ENCODE data around the gene MAP4K3. TPM values are rescaled to one million over a fixed set of nuclear protein-coding genes. Genes with fewer than 3 reads are reported as not detected.

Gene MAP4K3
- total RNA-seq, 1 donor from 2014 or later = 48.1 TPM

GRCh38 chr2:39395313-39395712, 41.8 kb downstream of the MAP4K3 start:
- no peak for DNase-seq
- TF ChIP-seq, protein P1, sequence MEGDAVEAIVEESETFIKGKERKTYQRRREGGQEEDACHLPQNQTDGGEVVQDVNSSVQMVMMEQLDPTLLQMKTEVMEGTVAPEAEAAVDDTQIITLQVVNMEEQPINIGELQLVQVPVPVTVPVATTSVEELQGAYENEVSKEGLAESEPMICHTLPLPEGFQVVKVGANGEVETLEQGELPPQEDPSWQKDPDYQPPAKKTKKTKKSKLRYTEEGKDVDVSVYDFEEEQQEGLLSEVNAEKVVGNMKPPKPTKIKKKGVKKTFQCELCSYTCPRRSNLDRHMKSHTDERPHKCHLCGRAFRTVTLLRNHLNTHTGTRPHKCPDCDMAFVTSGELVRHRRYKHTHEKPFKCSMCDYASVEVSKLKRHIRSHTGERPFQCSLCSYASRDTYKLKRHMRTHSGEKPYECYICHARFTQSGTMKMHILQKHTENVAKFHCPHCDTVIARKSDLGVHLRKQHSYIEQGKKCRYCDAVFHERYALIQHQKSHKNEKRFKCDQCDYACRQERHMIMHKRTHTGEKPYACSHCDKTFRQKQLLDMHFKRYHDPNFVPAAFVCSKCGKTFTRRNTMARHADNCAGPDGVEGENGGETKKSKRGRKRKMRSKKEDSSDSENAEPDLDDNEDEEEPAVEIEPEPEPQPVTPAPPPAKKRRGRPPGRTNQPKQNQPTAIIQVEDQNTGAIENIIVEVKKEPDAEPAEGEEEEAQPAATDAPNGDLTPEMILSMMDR (IDR thresholded peaks at IDR 0.05; ENCODE audit: partially characterized antibody, unreplicated experiment) = no peak
- no peaks in the 10 kb centered on the region for H3K27me3 Mint-ChIP-seq (ENCODE audit: unreplicated experiment)
- H3K9me3 Mint-ChIP-seq (ENCODE audit: unreplicated experiment) = no peaks in the 10 kb centered on the region
- no peak overlapping the region for H3K27ac Mint-ChIP-seq (ENCODE audit: unreplicated experiment)
- H3K4me1 Mint-ChIP-seq (ENCODE audit: low read depth, unreplicated experiment) = peaks cover 5% of the 10 kb centered on the region
- H3K4me3 Mint-ChIP-seq (ENCODE audit: unreplicated experiment) = no peak overlapping the region
- H3K36me3 Mint-ChIP-seq (ENCODE audit: unreplicated experiment) = no peaks in the 10 kb centered on the region

DNA sequence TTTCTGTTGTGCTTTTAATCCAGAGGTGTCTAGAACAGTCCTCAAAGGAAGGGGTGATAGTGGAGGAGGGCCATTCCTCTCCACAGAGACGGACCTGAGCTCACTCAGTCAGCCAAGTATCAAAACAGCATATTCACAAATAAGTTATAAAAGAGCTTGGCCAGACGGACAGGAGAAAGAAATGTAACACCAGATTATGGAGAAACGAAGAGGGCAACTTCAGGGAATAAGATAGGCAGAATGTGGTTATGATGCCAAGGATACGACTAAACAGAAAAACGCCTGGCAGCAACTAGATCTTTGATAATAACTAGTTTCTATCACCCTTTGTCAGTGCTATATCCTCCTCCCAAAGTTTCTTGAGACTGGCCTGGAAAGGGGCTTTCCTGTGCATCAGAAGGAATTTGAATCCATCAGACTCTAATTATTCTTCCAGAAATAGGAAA, 42.5 kb downstream of the MAP4K3 start:
- Mint-ChIP-seq H3K9me3 (ENCODE audit: unreplicated experiment) (no peaks in the 10 kb centered on the region), H3K4me3 (ENCODE audit: unreplicated experiment) (no peak overlapping the region), H3K36me3 (ENCODE audit: unreplicated experiment) (no peaks in the 10 kb centered on the region), H3K27me3 (ENCODE audit: unreplicated experiment) (no peaks in the 10 kb centered on the region), H3K27ac (ENCODE audit: unreplicated experiment) (no peak overlapping the region), H3K4me1 (ENCODE audit: low read depth, unreplicated experiment) (peaks cover 8% of the 10 kb centered on the region)
- TF ChIP-seq, protein P1 (IDR thresholded peaks at IDR 0.05; ENCODE audit: partially characterized antibody, unreplicated experiment) = no peak
- no peak for DNase-seq

GRCh38 chr2:39392672-39393071, 44.4 kb downstream of the MAP4K3 start:
- no peak for DNase-seq
- Mint-ChIP-seq H3K27ac (ENCODE audit: unreplicated experiment) (no peak overlapping the region), H3K4me1 (ENCODE audit: low read depth, unreplicated experiment) (peaks cover 6% of the 10 kb centered on the region), H3K36me3 (ENCODE audit: unreplicated experiment) (no peaks in the 10 kb centered on the region), H3K27me3 (ENCODE audit: unreplicated experiment) (no peaks in the 10 kb centered on the region), H3K9me3 (ENCODE audit: unreplicated experiment) (no peaks in the 10 kb centered on the region), H3K4me3 (ENCODE audit: unreplicated experiment) (no peak overlapping the region)
- TF ChIP-seq, protein P1 (IDR thresholded peaks at IDR 0.05; ENCODE audit: partially characterized antibody, unreplicated experiment) = no peak

GRCh38 chr2:39390216-39390615, 46.9 kb downstream of the MAP4K3 start:
- Mint-ChIP-seq H3K36me3 (ENCODE audit: unreplicated experiment) (no peaks in the 10 kb centered on the region), H3K27me3 (ENCODE audit: unreplicated experiment) (no peaks in the 10 kb centered on the region), H3K4me1 (ENCODE audit: low read depth, unreplicated experiment) (peaks cover 7% of the 10 kb centered on the region), H3K4me3 (ENCODE audit: unreplicated experiment) (no peak overlapping the region), H3K9me3 (ENCODE audit: unreplicated experiment) (no peaks in the 10 kb centered on the region), H3K27ac (ENCODE audit: unreplicated experiment) (no peak overlapping the region)
- DNase-seq = no peak
- TF ChIP-seq, protein P1 (IDR thresholded peaks at IDR 0.05; ENCODE audit: partially characterized antibody, unreplicated experiment) = no peak

DNA sequence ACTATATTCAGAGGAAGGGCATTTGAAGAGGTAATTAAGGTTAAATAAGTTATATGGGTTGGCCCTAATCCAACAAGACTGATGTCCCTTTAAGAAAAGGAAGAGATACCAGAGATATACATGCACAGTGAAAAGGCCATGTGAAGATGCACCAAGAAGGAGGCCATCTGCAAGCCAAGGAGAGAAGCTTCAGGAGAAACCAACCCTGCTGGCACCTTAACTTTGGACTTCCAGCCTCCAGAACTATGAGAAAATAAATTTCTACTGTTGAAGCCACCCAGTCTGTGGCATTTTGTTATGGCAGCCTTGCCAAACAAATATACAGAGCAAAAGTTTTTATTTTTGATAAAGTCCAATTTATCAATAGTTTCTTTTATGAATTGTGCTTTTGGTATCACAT, 51.0 kb downstream of the MAP4K3 start:
- Mint-ChIP-seq H3K9me3 (ENCODE audit: unreplicated experiment) (no peaks in the 10 kb centered on the region), H3K4me3 (ENCODE audit: unreplicated experiment) (no peak overlapping the region), H3K36me3 (ENCODE audit: unreplicated experiment) (no peaks in the 10 kb centered on the region), H3K27me3 (ENCODE audit: unreplicated experiment) (peaks cover 2% of the 10 kb centered on the region), H3K27ac (ENCODE audit: unreplicated experiment) (no peak overlapping the region), H3K4me1 (ENCODE audit: low read depth, unreplicated experiment) (peaks cover 14% of the 10 kb centered on the region)
- DNase-seq = no peak
- TF ChIP-seq, protein P1 (IDR thresholded peaks at IDR 0.05; ENCODE audit: partially characterized antibody, unreplicated experiment) = no peak
